ENCODE data around the gene SDK1. TPM values are rescaled to one million over a fixed set of nuclear protein-coding genes. Genes with fewer than 3 reads are reported as not detected.

The SDK1 gene
- total RNA-seq, 1 experiment from 2014 or later = 7.1 TPM

DNA sequence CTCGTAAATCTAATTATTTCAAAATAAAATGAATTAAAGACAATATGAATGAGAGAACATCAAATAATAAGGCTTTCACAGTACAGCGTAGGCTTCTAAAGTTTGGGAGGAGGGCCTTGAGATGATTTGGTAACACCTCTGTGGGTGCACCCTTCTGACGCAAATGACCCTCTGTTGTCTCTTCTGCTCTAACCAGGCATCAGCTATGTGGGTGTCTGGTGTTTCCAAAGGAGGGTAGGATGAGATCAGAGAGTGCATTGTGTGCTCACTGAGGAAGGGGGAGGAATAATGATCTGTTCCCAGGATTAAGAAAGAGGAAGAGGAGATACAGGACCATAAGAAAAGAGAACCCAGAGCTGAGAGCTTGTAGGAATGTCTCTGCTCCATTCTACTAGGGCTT lies 420.4 kb downstream of the SDK1 start:
- Mint-ChIP-seq H3K36me3 (ENCODE audit: insufficient read depth, unreplicated experiment) (no peaks in the 10 kb centered on the region), H3K9me3 (ENCODE audit: unreplicated experiment) (no peaks in the 10 kb centered on the region), H3K4me1 (ENCODE audit: low read depth, unreplicated experiment) (no peaks in the 10 kb centered on the region), H3K27me3 (ENCODE audit: insufficient read depth, unreplicated experiment) (no peaks in the 10 kb centered on the region), H3K27ac (ENCODE audit: unreplicated experiment) (no peak overlapping the region), H3K4me3 (ENCODE audit: unreplicated experiment) (no peak overlapping the region)
- DNase-seq = no peak
- BruUV-seq (replicated peaks) = no TSS peak
- H3K9me3 ChIP-seq = no peaks in the 10 kb centered on the region
- POLR2A ChIA-PET = no interaction called here
- intact Hi-C loops (cut with micrococcal nuclease; ENCODE audit: unreplicated experiment) = no loop called here
- CTCF ChIA-PET = no interaction called here
- TF ChIP-seq, protein P1, sequence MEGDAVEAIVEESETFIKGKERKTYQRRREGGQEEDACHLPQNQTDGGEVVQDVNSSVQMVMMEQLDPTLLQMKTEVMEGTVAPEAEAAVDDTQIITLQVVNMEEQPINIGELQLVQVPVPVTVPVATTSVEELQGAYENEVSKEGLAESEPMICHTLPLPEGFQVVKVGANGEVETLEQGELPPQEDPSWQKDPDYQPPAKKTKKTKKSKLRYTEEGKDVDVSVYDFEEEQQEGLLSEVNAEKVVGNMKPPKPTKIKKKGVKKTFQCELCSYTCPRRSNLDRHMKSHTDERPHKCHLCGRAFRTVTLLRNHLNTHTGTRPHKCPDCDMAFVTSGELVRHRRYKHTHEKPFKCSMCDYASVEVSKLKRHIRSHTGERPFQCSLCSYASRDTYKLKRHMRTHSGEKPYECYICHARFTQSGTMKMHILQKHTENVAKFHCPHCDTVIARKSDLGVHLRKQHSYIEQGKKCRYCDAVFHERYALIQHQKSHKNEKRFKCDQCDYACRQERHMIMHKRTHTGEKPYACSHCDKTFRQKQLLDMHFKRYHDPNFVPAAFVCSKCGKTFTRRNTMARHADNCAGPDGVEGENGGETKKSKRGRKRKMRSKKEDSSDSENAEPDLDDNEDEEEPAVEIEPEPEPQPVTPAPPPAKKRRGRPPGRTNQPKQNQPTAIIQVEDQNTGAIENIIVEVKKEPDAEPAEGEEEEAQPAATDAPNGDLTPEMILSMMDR (IDR thresholded peaks at IDR 0.05; ENCODE audit: insufficient read depth in 1 of 2, low read depth in 1 of 2, low read length in 1 of 2, severe bottlenecking in 1 of 2, unreplicated experiment in 1 of 2) = no peak
- H3K4me3 ChIP-seq (ENCODE audit: low read depth, low read length) = no peak overlapping the region
- H3K27me3 ChIP-seq (replicated peaks; ENCODE audit: control insufficient read depth, insufficient read depth, low read length) = no peaks in the 10 kb centered on the region
- no peaks in the 10 kb centered on the region for H3K4me1 ChIP-seq
- H3K36me3 ChIP-seq (ENCODE audit: control insufficient read depth, insufficient read depth, low read length) = no peaks in the 10 kb centered on the region

DNA sequence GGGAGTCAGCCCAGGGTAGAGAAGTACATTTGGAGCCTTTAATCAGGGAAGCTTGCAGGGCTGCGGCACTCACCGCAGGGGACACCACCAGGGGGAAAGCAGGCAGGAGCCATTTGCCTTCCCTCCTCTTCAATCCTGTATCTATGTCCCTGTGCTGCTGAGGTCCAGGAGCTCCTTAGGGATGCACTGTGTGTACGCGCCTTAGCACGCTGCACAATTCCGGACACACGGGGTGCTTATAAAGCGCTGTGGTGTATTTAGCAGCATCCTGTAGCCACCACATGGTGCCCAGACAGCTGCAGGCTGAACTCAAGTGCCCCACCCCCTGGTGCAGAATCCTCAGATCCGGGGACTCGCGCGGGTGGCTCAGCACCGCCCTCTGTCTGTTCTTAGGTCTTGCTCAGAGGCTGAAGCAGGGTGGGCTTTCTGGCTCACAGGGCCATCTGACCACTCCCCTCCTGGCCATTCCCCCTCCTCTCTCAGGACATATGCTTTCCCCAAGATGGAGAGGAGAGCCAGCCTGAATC lies 421.4 kb downstream of the SDK1 start:
- no peaks in the 10 kb centered on the region for H3K27me3 ChIP-seq (replicated peaks; ENCODE audit: control insufficient read depth, insufficient read depth, low read length)
- TF ChIP-seq, protein P1 (IDR thresholded peaks at IDR 0.05; ENCODE audit: insufficient read depth in 1 of 2, low read depth in 1 of 2, low read length in 1 of 2, severe bottlenecking in 1 of 2, unreplicated experiment in 1 of 2) = no peak
- H3K4me3 ChIP-seq (ENCODE audit: low read depth, low read length) = no peak overlapping the region
- ChIA-PET CTCF (interaction anchor here (0.5 to 1.2 kb wide), 2 partner anchors 75 to 240 kb away, joined by 3 read pairs; no protein-coding TSS in a partner anchor), POLR2A (no interaction called here)
- BruUV-seq (replicated peaks) = no TSS peak
- Mint-ChIP-seq H3K4me3 (ENCODE audit: unreplicated experiment) (no peak overlapping the region), H3K27me3 (ENCODE audit: insufficient read depth, unreplicated experiment) (no peaks in the 10 kb centered on the region), H3K4me1 (ENCODE audit: low read depth, unreplicated experiment) (no peaks in the 10 kb centered on the region), H3K36me3 (ENCODE audit: insufficient read depth, unreplicated experiment) (no peaks in the 10 kb centered on the region), H3K9me3 (ENCODE audit: unreplicated experiment) (no peaks in the 10 kb centered on the region), H3K27ac (ENCODE audit: unreplicated experiment) (no peak overlapping the region)
- H3K9me3 ChIP-seq = no peaks in the 10 kb centered on the region
- no peaks in the 10 kb centered on the region for H3K36me3 ChIP-seq (ENCODE audit: control insufficient read depth, insufficient read depth, low read length)
- no peaks in the 10 kb centered on the region for H3K4me1 ChIP-seq
- DNase-seq = peak in 1 of 2 experiments; percentile 35
- intact Hi-C loops (cut with micrococcal nuclease; ENCODE audit: unreplicated experiment) = no loop called here

DNA sequence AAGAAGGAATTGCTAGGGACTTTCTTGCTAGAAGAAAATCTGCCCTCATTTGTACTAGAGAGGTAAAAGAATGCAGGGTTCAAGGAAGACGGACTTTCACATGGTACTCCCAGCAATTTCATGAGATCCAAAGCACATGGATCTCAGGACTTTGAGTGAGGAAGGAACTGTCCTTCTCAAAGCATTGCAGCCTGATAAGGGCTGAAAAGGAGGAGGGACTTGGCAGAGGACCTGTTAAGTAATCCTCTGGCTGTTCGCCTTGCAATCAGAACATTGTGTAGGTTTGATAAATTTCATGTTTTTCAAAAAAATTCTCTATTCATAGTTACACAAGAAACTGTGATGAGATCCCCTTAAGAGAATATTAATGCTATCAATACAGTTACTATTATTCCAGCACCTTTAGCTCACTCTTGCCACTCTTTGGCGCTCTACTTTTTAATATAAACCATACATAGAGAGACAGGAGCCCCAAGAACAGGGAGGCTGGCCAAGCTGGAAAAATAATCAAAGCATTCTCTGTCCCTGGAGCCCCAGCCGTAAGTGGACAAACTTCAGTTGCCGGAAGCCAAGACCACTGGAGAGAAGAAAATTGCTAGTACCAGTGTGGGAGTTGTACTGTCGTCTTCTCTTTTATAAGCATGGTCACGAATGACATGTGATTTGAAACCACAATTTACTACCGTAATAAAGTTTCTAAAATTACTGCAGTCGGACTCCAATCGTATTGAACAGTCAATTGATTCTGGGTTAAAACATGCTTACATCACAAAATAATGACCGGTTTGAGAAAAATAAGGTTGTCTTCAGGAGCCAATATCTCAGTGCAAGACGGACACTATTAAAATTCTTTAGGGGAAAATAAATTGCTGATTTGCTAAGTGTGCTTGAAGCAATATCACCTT lies 424.4 kb downstream of the SDK1 start:
- Mint-ChIP-seq H3K9me3 (ENCODE audit: unreplicated experiment) (peaks cover 6% of the 10 kb centered on the region), H3K4me3 (ENCODE audit: unreplicated experiment) (no peak overlapping the region), H3K27ac (ENCODE audit: unreplicated experiment) (no peak overlapping the region), H3K36me3 (ENCODE audit: insufficient read depth, unreplicated experiment) (no peaks in the 10 kb centered on the region), H3K27me3 (ENCODE audit: insufficient read depth, unreplicated experiment) (no peaks in the 10 kb centered on the region), H3K4me1 (ENCODE audit: low read depth, unreplicated experiment) (no peaks in the 10 kb centered on the region)
- no peak overlapping the region for H3K4me3 ChIP-seq (ENCODE audit: low read depth, low read length)
- CTCF ChIA-PET = no interaction called here
- H3K9me3 ChIP-seq = 0 out of 2 replicates have a peak, but pooled peaks cover under 1% of the 10 kb centered on the region
- H3K4me1 ChIP-seq = no peaks in the 10 kb centered on the region
- DNase-seq = no peak
- H3K27me3 ChIP-seq (replicated peaks; ENCODE audit: control insufficient read depth, insufficient read depth, low read length) = no peaks in the 10 kb centered on the region
- no peaks in the 10 kb centered on the region for H3K36me3 ChIP-seq (ENCODE audit: control insufficient read depth, insufficient read depth, low read length)
- POLR2A ChIA-PET = no interaction called here
- TF ChIP-seq, protein P1 (IDR thresholded peaks at IDR 0.05; ENCODE audit: insufficient read depth in 1 of 2, low read depth in 1 of 2, low read length in 1 of 2, severe bottlenecking in 1 of 2, unreplicated experiment in 1 of 2) = no peak
- intact Hi-C loops (cut with micrococcal nuclease; ENCODE audit: unreplicated experiment) = no loop called here
- no TSS peak for BruUV-seq (replicated peaks)

All from Caco-2 (cell line).